H1 (cell line): Measurements from ENCODE around the gene TSKU. TPM values are rescaled to one million over a fixed set of nuclear protein-coding genes. Genes with fewer than 3 reads are reported as not detected.

Experiments used
- BCL11A ChIP-seq, 2 experiments: IDR thresholded peaks; one replicate each; pipeline ENCODE4 v1.6.1; 2011; ENCODE audit warnings: low read depth in 2 of 2, low read length in 2 of 2, mild to moderate bottlenecking in 2 of 2
- CREB1 ChIP-seq: IDR thresholded peaks from 2 replicates; pipeline ENCODE4 v1.6.1; 2012; ENCODE audit warnings: inconsistent platforms
- EGR1 ChIP-seq: IDR thresholded peaks from 2 replicates; pipeline ENCODE4 v1.6.1; 2011; ENCODE audit warnings: low read depth, low read length, borderline replicate concordance
- MAX ChIP-seq: IDR thresholded peaks from 2 replicates; pipeline ENCODE4 v1.6.1; 2012; ENCODE audit warnings: inconsistent platforms
- NANOG ChIP-seq: IDR thresholded peaks from 2 replicates; pipeline ENCODE4 v1.6.1; 2011; ENCODE audit warnings: low read length, low read depth, mild to moderate bottlenecking, inconsistent platforms; ENCODE audit not compliant: insufficient read depth, poor library complexity, severe bottlenecking
- SIRT6 ChIP-seq: IDR thresholded peaks from one replicate; pipeline ENCODE4 v1.7.1; 2012; ENCODE audit warnings: low read length, inconsistent platforms
- polyA plus RNA-seq, 7 experiments: library from polyadenylated mRNA; depleted of rRNA in 3 of 7; stranded (reverse) in 5 of 7; unstranded in 2 of 7; fragments of >200 nt in 5 of 7; fragments of 200-250 nt in 2 of 7; gene quantifications; 1 replicate in 5 of 7; 2 replicates in 1 of 7; 4 replicates in 1 of 7; pipeline versions ENCODE4 v1.2.1 to v1.2.3, GENCODE V29; 2011 to 2013; ENCODE audit warnings: missing spikeins in 2 of 7, mixed read lengths in 2 of 7
- total RNA-seq: library from RNA; stranded (reverse); fragmentation: NEBNext Ultra II Directional; extraction: Animal tissue kit (Norgen Biotek cat#: 25700); gene quantifications from 2 replicates; pipeline ENCODE4 v1.2.1, GENCODE V29; 2021

Gene TSKU
- total and polyA plus RNA-seq, 2 of the 8 experiments (the other 6 are each of a cell fraction or from before 2014, with no cell fraction given), result 22.8 to 28.4 TPM

GRCh38 chr11:76843907-76844306 lies 60.8 kb downstream of the TSKU start (continued):
- TF ChIP-seq EGR1 (no peak), MAX (no peak), SIRT6 (no peak), NANOG (no peak), CREB1 (no peak), BCL11A (IDR thresholded peaks at IDR 0.05; ENCODE audit: low read depth in 2 of 2, low read length in 2 of 2) (no peak)
